H1 (cell line): ENCODE data around the gene ARHGEF3. TPM values are rescaled to one million over a fixed set of nuclear protein-coding genes. Genes with fewer than 3 reads are reported as not detected.

Source experiments
- CTCF ChIA-PET: fragments of 300-600 bp; sonication (Branson Sonifier 250); formaldehyde crosslinking; loops from one replicate; lab custom pipeline; 2021; ENCODE audit not compliant: partially characterized antibody; lab: Charles Lee
- POLR2A ChIA-PET: fragments of 300-600 bp; sonication (Branson Sonifier 250); formaldehyde crosslinking; loops from one replicate; lab custom pipeline; 2021; ENCODE audit warnings: inconsistent platforms; ENCODE audit not compliant: partially characterized antibody; lab: Charles Lee
- DNase-seq, 2 experiments: peaks; one replicate each; pipeline versions ENCODE4 v3.0.0 to v3.0.0-alpha.2; 2010 to 2022; ENCODE audit warnings: low spot score in 2 of 2, low read depth in 1 of 2, mixed read lengths in 1 of 2
- FAIRE-seq: peaks from 2 replicates; lab custom pipeline; 2011; peaks lifted over from hg19 to GRCh38; lab: Jason Lieb, UNC
- H2AFZ ChIP-seq: 2 replicates; pipeline ENCODE4 v1.8.1; 2012; ENCODE audit warnings: low read length, inconsistent platforms
- H2AK5ac ChIP-seq: 2 replicates; pipeline ENCODE4 v1.6.1; 2013; ENCODE audit warnings: low read depth, low read length
- H2BK120ac ChIP-seq: replicated peaks from 2 replicates; pipeline ENCODE3; 2013; ENCODE audit warnings: low read depth, low read length, inconsistent platforms
- H2BK12ac ChIP-seq: 2 replicates; pipeline ENCODE4 v1.6.1; 2013; ENCODE audit warnings: low read depth, low read length
- H2BK15ac ChIP-seq: 2 replicates; pipeline ENCODE4 v1.6.1; 2013; ENCODE audit warnings: low read length
- H2BK20ac ChIP-seq: 2 replicates; pipeline ENCODE4 v1.6.1; 2013; ENCODE audit warnings: low read length
- H2BK5ac ChIP-seq: 2 replicates; pipeline ENCODE4 v1.6.1; 2013; ENCODE audit warnings: low read depth, low read length
- H3K14ac ChIP-seq: 2 replicates; pipeline ENCODE4 v1.6.1; 2013; ENCODE audit warnings: inconsistent platforms; ENCODE audit not compliant: insufficient read length
- H3K18ac ChIP-seq: 2 replicates; pipeline ENCODE4 v1.6.1; 2013; ENCODE audit warnings: low read length; ENCODE audit errors: extremely low read depth
- H3K23ac ChIP-seq: 2 replicates; pipeline ENCODE4 v1.6.1; 2013; ENCODE audit warnings: inconsistent platforms; ENCODE audit not compliant: insufficient read length
- H3K23me2 ChIP-seq: 2 replicates; pipeline ENCODE4 v1.6.1; 2013; ENCODE audit warnings: low read depth, low read length
- H3K27ac ChIP-seq: 2 replicates; pipeline ENCODE4 v1.6.1; 2011; ENCODE audit warnings: low read depth, low read length, inconsistent platforms
- H3K27me3 ChIP-seq, 4 experiments: replicated peaks in 1 of 4; 1 replicate in 1 of 4; 2 replicates in 3 of 4; pipeline versions ENCODE4 v1.6.1 to v1.8.1; 2011 to 2013; ENCODE audit warnings: low read length in 3 of 4, mild to moderate bottlenecking in 3 of 4, inconsistent platforms in 2 of 4, mixed read lengths in 2 of 4, moderate library complexity in 1 of 4; ENCODE audit not compliant: control insufficient read depth in 3 of 4, insufficient read depth in 3 of 4; ENCODE audit errors: extremely low read depth in 1 of 4
- H3K36me3 ChIP-seq, 4 experiments: 2 replicates each; pipeline versions ENCODE4 v1.6.1 to v1.8.1; 2011 to 2013; ENCODE audit warnings: mild to moderate bottlenecking in 4 of 4, low read length in 3 of 4, moderate library complexity in 2 of 4, control low read depth in 1 of 4, inconsistent platforms in 1 of 4; ENCODE audit not compliant: insufficient read depth in 4 of 4, control insufficient read depth in 2 of 4
- H3K4ac ChIP-seq: replicated peaks from 2 replicates; pipeline ENCODE3; 2013; ENCODE audit warnings: low read length, low read depth, mixed read lengths, inconsistent platforms; ENCODE audit not compliant: insufficient read length
- H3K4me1 ChIP-seq, 4 experiments: replicated peaks in 1 of 4; 1 replicate in 1 of 4; 2 replicates in 3 of 4; pipeline versions ENCODE4 v1.6.1 to v1.8.1; 2011 to 2013; ENCODE audit warnings: low read length in 3 of 4, inconsistent platforms in 2 of 4, mixed read lengths in 1 of 4; ENCODE audit not compliant: insufficient read depth in 4 of 4, control insufficient read depth in 3 of 4
- H3K4me2 ChIP-seq, 2 experiments: 2 replicates each; pipeline versions ENCODE4 v1.6.1 to v1.8.1; 2011 to 2013; ENCODE audit warnings: low read depth in 2 of 2, low read length in 2 of 2, control low read depth in 1 of 2, inconsistent platforms in 1 of 2, mild to moderate bottlenecking in 1 of 2; ENCODE audit not compliant: insufficient read depth in 1 of 2
- H3K4me3 ChIP-seq, 4 experiments: fragments of 200-600, 300-600 bp in 1 of 4; sonication (generic), shearing (Covaris generic), sonication (Bioruptor Twin) in 1 of 4; 2 replicates each; pipeline versions ENCODE4 v1.5.1 to v1.8.1; 2011 to 2016; ENCODE audit warnings: low read length in 4 of 4, low read depth in 3 of 4, control low read depth in 2 of 4, inconsistent platforms in 2 of 4, mild to moderate bottlenecking in 2 of 4, mixed read lengths in 1 of 4, moderate library complexity in 1 of 4; ENCODE audit not compliant: insufficient read depth in 2 of 4; ENCODE audit errors: extremely low read depth in 1 of 4
- H3K56ac ChIP-seq: replicated peaks from 2 replicates; pipeline ENCODE3; 2013; ENCODE audit warnings: low read depth, mild to moderate bottlenecking, mixed read lengths, low read length, inconsistent platforms; ENCODE audit not compliant: insufficient read length
- H3K79me1 ChIP-seq: 2 replicates; pipeline ENCODE4 v1.6.1; 2013; ENCODE audit warnings: low read depth, low read length, control low read depth
- H3K79me2 ChIP-seq, 2 experiments: 2 replicates each; pipeline versions ENCODE4 v1.6.1 to v1.8.1; 2012 to 2013; ENCODE audit warnings: low read length in 2 of 2, mild to moderate bottlenecking in 2 of 2, inconsistent platforms in 1 of 2; ENCODE audit not compliant: insufficient read depth in 2 of 2, control insufficient read depth in 1 of 2
- H3K9ac ChIP-seq, 4 experiments: replicated peaks in 1 of 4; 1 replicate in 1 of 4; 2 replicates in 3 of 4; pipeline versions ENCODE4 v1.6.1 to v1.8.1; 2011 to 2013; ENCODE audit warnings: low read depth in 3 of 4, low read length in 3 of 4, control low read depth in 2 of 4, mild to moderate bottlenecking in 2 of 4, moderate library complexity in 2 of 4, inconsistent platforms in 1 of 4; ENCODE audit errors: extremely low read depth in 1 of 4
- H3K9me3 ChIP-seq, 2 experiments: 2 replicates each; pipeline versions ENCODE4 v1.6.1 to v1.8.1; 2012 to 2013; ENCODE audit warnings: mild to moderate bottlenecking in 2 of 2, moderate library complexity in 2 of 2, control low read depth in 1 of 2, inconsistent platforms in 1 of 2, low read depth in 1 of 2, low read length in 1 of 2, mixed read lengths in 1 of 2; ENCODE audit not compliant: insufficient read depth in 2 of 2
- H4K20me1 ChIP-seq, 2 experiments: replicated peaks in 1 of 2; 2 replicates each; pipeline versions ENCODE3 to v1.8.1; 2011 to 2013; ENCODE audit warnings: inconsistent platforms in 2 of 2, low read length in 2 of 2, mild to moderate bottlenecking in 1 of 2; ENCODE audit not compliant: insufficient read depth in 2 of 2, control insufficient read depth in 1 of 2
- H4K5ac ChIP-seq: 2 replicates; pipeline ENCODE4 v1.6.1; 2013; ENCODE audit warnings: low read length, low read depth, mixed read lengths, inconsistent platforms; ENCODE audit not compliant: insufficient read length
- H4K8ac ChIP-seq: 2 replicates; pipeline ENCODE4 v1.8.0; 2013; ENCODE audit warnings: mild to moderate bottlenecking, moderate library complexity, low read length, inconsistent platforms; ENCODE audit not compliant: insufficient read depth; ENCODE audit errors: extremely low read depth
- H4K91ac ChIP-seq: replicated peaks from 2 replicates; pipeline ENCODE3; 2013; ENCODE audit warnings: low read length, mixed read lengths, inconsistent platforms; ENCODE audit not compliant: insufficient read length
- ASH2L ChIP-seq: fragments of 200-600, 300-600 bp; sonication (generic); IDR thresholded peaks from one replicate; pipeline ENCODE4 v1.7.1; 2017; ENCODE audit warnings: low read length
- ATF2 ChIP-seq: IDR thresholded peaks from 2 replicates; pipeline ENCODE4 v1.6.1; 2012; ENCODE audit warnings: low read length, inconsistent platforms
- ATF3 ChIP-seq: IDR thresholded peaks from 2 replicates; pipeline ENCODE4 v1.6.1; 2011; ENCODE audit warnings: low read depth, mild to moderate bottlenecking, low read length; ENCODE audit not compliant: insufficient read depth
- BCL11A ChIP-seq, 2 experiments: IDR thresholded peaks; one replicate each; pipeline ENCODE4 v1.6.1; 2011; ENCODE audit warnings: low read depth in 2 of 2, low read length in 2 of 2, mild to moderate bottlenecking in 2 of 2
- JUN ChIP-seq: IDR thresholded peaks from 2 replicates; pipeline ENCODE4 v1.6.1; 2011; ENCODE audit warnings: low read depth, mild to moderate bottlenecking, improper control_type of control experiment, low read length
- KDM1A ChIP-seq: fragments of 200-600, 300-600 bp; sonication (generic); IDR thresholded peaks from 2 replicates; pipeline ENCODE4 v1.7.1; 2016; ENCODE audit warnings: mild to moderate bottlenecking, low read length, borderline replicate concordance
- KDM5A ChIP-seq: fragments of 200-600 bp; IDR thresholded peaks from 2 replicates; pipeline ENCODE4 v1.7.1; 2012; ENCODE audit warnings: mild to moderate bottlenecking, low read length, inconsistent platforms, mixed read lengths
- MAX ChIP-seq: IDR thresholded peaks from 2 replicates; pipeline ENCODE4 v1.6.1; 2012; ENCODE audit warnings: inconsistent platforms
- NRF1 ChIP-seq: IDR thresholded peaks from 2 replicates; pipeline ENCODE4 v1.6.1; 2011; ENCODE audit warnings: mild to moderate bottlenecking, low read depth, low read length, improper control_type of control experiment
- RAD21 ChIP-seq, 2 experiments: IDR thresholded peaks in 1 of 2; conservative IDR thresholded peaks in 1 of 2; 2 replicates each; pipeline ENCODE4 v1.6.1; 2011; ENCODE audit warnings: low read depth in 2 of 2, low read length in 2 of 2, improper control_type of control experiment in 1 of 2, inconsistent platforms in 1 of 2, mild to moderate bottlenecking in 1 of 2, moderate library complexity in 1 of 2
- WGBS, 2 experiments: shearing (Covaris generic) in 1 of 2; methylation state at CpG; one replicate each; pipeline versions ENCODE4 v1.1.6 to v1.1.7; 2013 to 2015; ENCODE audit warnings: low lambda C conversion rate in 2 of 2, mixed read lengths in 2 of 2, inconsistent platforms in 1 of 2, low coverage in 1 of 2, missing lambda C conversion rate in 1 of 2; ENCODE audit not compliant: insufficient replicate concordance in 2 of 2, insufficient coverage in 1 of 2, insufficient read length in 1 of 2; ENCODE audit errors: extremely low coverage in 1 of 2, missing lambda C conversion rate in 1 of 2; 5-methylcytosine and 5-hydroxymethylcytosine counted together
- polyA plus RNA-seq, 7 experiments: library from polyadenylated mRNA; depleted of rRNA in 3 of 7; stranded (reverse) in 5 of 7; unstranded in 2 of 7; fragments of >200 nt in 5 of 7; fragments of 200-250 nt in 2 of 7; gene quantifications; 1 replicate in 5 of 7; 2 replicates in 1 of 7; 4 replicates in 1 of 7; pipeline versions ENCODE4 v1.2.1 to v1.2.3, GENCODE V29; 2011 to 2013; ENCODE audit warnings: missing spikeins in 2 of 7, mixed read lengths in 2 of 7
- total RNA-seq: library from RNA; stranded (reverse); fragmentation: NEBNext Ultra II Directional; extraction: Animal tissue kit (Norgen Biotek cat#: 25700); gene quantifications from 2 replicates; pipeline ENCODE4 v1.2.1, GENCODE V29; 2021

The ARHGEF3 gene
- total and polyA plus RNA-seq, 2 of the 8 experiments (the other 6 are each of a cell fraction or from before 2014, with no cell fraction given): 2.8 to 6.0 TPM

GRCh38 chr3:56769116-56769707, 32.5 kb downstream of the ARHGEF3 start:
- Histone ChIP-seq H3K27ac (no peak overlapping the region), H2BK20ac (no peak overlapping the region), H4K20me1 (no peaks in the 10 kb centered on the region), H3K27me3 (no peaks in the 10 kb centered on the region), H2AK5ac (no peak overlapping the region), H3K23ac (no peak overlapping the region), H2BK15ac (no peak overlapping the region), H2AFZ (no peak overlapping the region), H3K23me2 (no peaks in the 10 kb centered on the region), H3K4me3 (no peak overlapping the region), H3K36me3 (no peaks in the 10 kb centered on the region), H2BK12ac (no peak overlapping the region), H3K56ac (no peak overlapping the region), H3K79me1 (no peaks in the 10 kb centered on the region), H4K5ac (no peak overlapping the region), H3K79me2 (no peaks in the 10 kb centered on the region), H2BK120ac (no peak overlapping the region), H4K91ac (no peak overlapping the region), H3K4ac (no peak overlapping the region), H3K4me1 (no peaks in the 10 kb centered on the region), H2BK5ac (no peak overlapping the region), H3K18ac (no peak overlapping the region), H3K14ac (no peak overlapping the region), H3K4me2 (no peak overlapping the region), H3K9ac (no peak overlapping the region), H3K9me3 (no peaks in the 10 kb centered on the region), H4K8ac (no peak overlapping the region)
- CTCF ChIA-PET: interaction anchor here (1.0 to 1.8 kb wide), 5 partner anchors 10 to 64 kb away, joined by 3 to 5 read pairs (median 3); partner anchors contain the start of gene ARHGEF3
- POLR2A ChIA-PET: interaction anchor here (0.7 kb wide), 1 partner anchor 17 kb away, joined by 3 read pairs; no protein-coding TSS in a partner anchor
- 86% methylated on average over 7 of the region's 7 CpGs; no CpG with 5 or more reads in 1 of the 2 experiments for WGBS, 2 experiments
- no peak for DNase-seq
- no peak for FAIRE-seq
- TF ChIP-seq ATF2: no peak
- TF ChIP-seq ASH2L: no peak
- TF ChIP-seq MAX: no peak
- TF ChIP-seq RAD21 (IDR thresholded peaks at IDR 0.05 in 1 of 2, conservative IDR thresholded peaks at IDR 0.05 in 1 of 2; ENCODE audit: low read depth in 2 of 2, low read length in 2 of 2): no peak
- TF ChIP-seq KDM1A: no peak
- TF ChIP-seq ATF3: no peak
- no peak for TF ChIP-seq BCL11A (IDR thresholded peaks at IDR 0.05; ENCODE audit: low read depth in 2 of 2, low read length in 2 of 2)
- TF ChIP-seq KDM5A: no peak
- TF ChIP-seq NRF1: no peak
- no peak for TF ChIP-seq JUN
